K562 (cell line): ENCODE results near the gene DCAKD. TPM values are rescaled to one million over a fixed set of nuclear protein-coding genes. Genes with fewer than 3 reads are reported as not detected.

Source experiments
- CREB1 ChIP-seq, 2 experiments: sonication (generic) in 1 of 2; formaldehyde crosslinking in 1 of 2; IDR thresholded peaks; 2 replicates each; pipeline versions ENCODE4 v1.6.1 to v1.8.0; 2012 to 2022; ENCODE audit warnings: inconsistent platforms in 1 of 2, mild to moderate bottlenecking in 1 of 2, missing genetic modification reagents in 1 of 2, moderate library complexity in 1 of 2
- DPF2 ChIP-seq: fragments of 450-650 bp; IDR thresholded peaks from 2 replicates; pipeline ENCODE4 v1.6.1; 2016
- EP400 ChIP-seq: fragments of 450-650 bp; IDR thresholded peaks from 2 replicates; pipeline ENCODE4 v1.6.1; 2017; ENCODE audit warnings: antibody characterized with exemption, mild to moderate bottlenecking, moderate library complexity
- GATA2 ChIP-seq: sonication (generic); formaldehyde crosslinking; IDR thresholded peaks from 2 replicates; pipeline ENCODE4 v1.4.0; 2020; ENCODE audit warnings: mild to moderate bottlenecking, missing genetic modification reagents
- GTF2E2 ChIP-seq: fragments of 200-800 bp; sonication (Bioruptor generic); IDR thresholded peaks from 2 replicates; pipeline ENCODE4 v1.6.1; 2016; ENCODE audit warnings: missing genetic modification characterization, missing compliant biosample characterization
- HNRNPLL ChIP-seq: fragments of 200-400 bp; formaldehyde crosslinking; IDR thresholded peaks from 2 replicates; pipeline ENCODE4 v1.6.1; 2017; ENCODE audit warnings: low read length, low read depth, mild to moderate bottlenecking; ENCODE audit not compliant: poor library complexity, severe bottlenecking
- MAZ ChIP-seq, 2 experiments: fragments of 450-650 bp in 1 of 2; sonication (generic) in 1 of 2; formaldehyde crosslinking; IDR thresholded peaks in 1 of 2; conservative IDR thresholded peaks in 1 of 2; 2 replicates each; pipeline versions ENCODE4 v1.4.0 to v1.5.0; 2020; ENCODE audit warnings: mild to moderate bottlenecking in 1 of 2, missing genetic modification reagents in 1 of 2
- MBD2 ChIP-seq: sonication (generic); IDR thresholded peaks from 2 replicates; pipeline ENCODE4 v1.6.1; 2016; ENCODE audit warnings: low read depth, borderline replicate concordance
- MTA3 ChIP-seq: fragments of 450-650 bp; formaldehyde crosslinking; IDR thresholded peaks from 2 replicates; pipeline ENCODE4 v1.6.1; 2017; ENCODE audit warnings: mild to moderate bottlenecking, borderline replicate concordance
- MYNN ChIP-seq, 2 experiments: sonication (generic); formaldehyde crosslinking in 1 of 2; IDR thresholded peaks; 2 replicates each; pipeline versions ENCODE4 v1.5.0 to v1.6.1; 2016 to 2020; ENCODE audit warnings: antibody characterized with exemption in 1 of 2, missing genetic modification reagents in 1 of 2
- NCOA6 ChIP-seq: fragments of 450-650 bp; IDR thresholded peaks from 2 replicates; pipeline ENCODE4 v1.6.1; 2017; ENCODE audit warnings: mild to moderate bottlenecking
- NCOR1 ChIP-seq: fragments of 450-650 bp; IDR thresholded peaks from 2 replicates; pipeline ENCODE4 v1.6.1; 2016; ENCODE audit warnings: mild to moderate bottlenecking, moderate library complexity
- NR3C1 ChIP-seq: sonication (generic); formaldehyde crosslinking; IDR thresholded peaks from 2 replicates; pipeline ENCODE4 v1.8.1; 2022; ENCODE audit warnings: missing genetic modification reagents
- PHF8 ChIP-seq: fragments of 200-600 bp; sonication (generic); IDR thresholded peaks from 2 replicates; pipeline ENCODE4 v1.6.1; 2012; ENCODE audit warnings: mixed run types, mild to moderate bottlenecking, inconsistent platforms, low read length, moderate library complexity, borderline replicate concordance
- SRF ChIP-seq, 2 experiments: fragments of 250-450, 450-650 bp in 1 of 2; sonication (Bioruptor Pico) in 1 of 2; sonication (generic) in 1 of 2; formaldehyde crosslinking; IDR thresholded peaks; 2 replicates each; pipeline versions ENCODE4 v1.5.0 to v1.5.1; 2020 to 2022; ENCODE audit warnings: mild to moderate bottlenecking in 1 of 2, missing genetic modification reagents in 1 of 2
- TRIM25 ChIP-seq: fragments of 450-650 bp; IDR thresholded peaks from 2 replicates; pipeline ENCODE4 v1.7.0; 2016; ENCODE audit warnings: borderline replicate concordance
- U2AF1 ChIP-seq: fragments of 200-400 bp; formaldehyde crosslinking; optimal IDR thresholded peaks from 2 replicates; pipeline ENCODE3; 2017; ENCODE audit warnings: mild to moderate bottlenecking, low read depth, low read length, moderate library complexity
- ZBTB1 ChIP-seq: sonication (generic); formaldehyde crosslinking; IDR thresholded peaks from 2 replicates; pipeline ENCODE4 v1.8.1; 2023; ENCODE audit warnings: missing genetic modification reagents, low read depth, mild to moderate bottlenecking, borderline replicate concordance
- ZNF121 ChIP-seq: sonication (generic); formaldehyde crosslinking; conservative IDR thresholded peaks from 2 replicates; pipeline ENCODE4 v1.8.0; 2022; ENCODE audit warnings: missing genetic modification reagents
- ZNF224 ChIP-seq: sonication (generic); formaldehyde crosslinking; IDR thresholded peaks from 2 replicates; pipeline ENCODE4 v1.8.0; 2022; ENCODE audit warnings: mild to moderate bottlenecking, missing genetic modification reagents
- ZNF324 ChIP-seq: fragments of 250-450 bp; sonication (Bioruptor Pico); IDR thresholded peaks from 2 replicates; pipeline ENCODE4 v1.4.0; 2020; ENCODE audit warnings: mild to moderate bottlenecking
- ZNF639 ChIP-seq, 2 experiments: fragments of 200-800 bp in 1 of 2; sonication (Bioruptor generic) in 1 of 2; sonication (generic) in 1 of 2; formaldehyde crosslinking in 1 of 2; IDR thresholded peaks in 1 of 2; conservative IDR thresholded peaks in 1 of 2; 2 replicates each; pipeline versions ENCODE4 v1.5.0 to v1.6.1; 2016 to 2020; ENCODE audit warnings: missing compliant biosample characterization in 1 of 2, missing genetic modification characterization in 1 of 2, missing genetic modification reagents in 1 of 2
- polyA plus RNA-seq, 8 experiments: library from polyadenylated mRNA; depleted of rRNA in 4 of 8; stranded (reverse) in 5 of 8; unstranded in 3 of 8; fragments of >200 nt; fragmentation: Nextera tagmentation in 2 of 8; fragmentation: Illumina TruSeq in 1 of 8; extraction: Ambion mirVana in 2 of 8; extraction: Trizol in 1 of 8; gene quantifications; 2 replicates each; pipeline versions ENCODE4 v1.2.1 to v1.2.3, GENCODE V29; 2011 to 2014; ENCODE audit warnings: inconsistent platforms in 1 of 8, missing spikeins in 1 of 8
- total RNA-seq, 7 experiments: library from RNA; depleted of rRNA in 6 of 7; stranded (reverse); fragments of >200 nt in 6 of 7; fragmentation: Illumina TruSeq in 2 of 7; extraction: Trizol in 2 of 7; gene quantifications; 2 replicates each; pipeline versions ENCODE4 v1.2.1 to v1.2.3, GENCODE V29; 2011 to 2021; ENCODE audit warnings: low replicate concordance in 1 of 7
- TF ChIP-seq, protein P1 (sequence below): fragments of 250-450 bp; sonication (Bioruptor Pico); IDR thresholded peaks from 2 replicates; pipeline ENCODE4 v1.8.0; 2022; ENCODE audit warnings: inconsistent platforms

Gene DCAKD
- total and polyA plus RNA-seq, 9 of the 15 experiments (the other 6 are each of a cell fraction or from before 2014, with no cell fraction given) = 7.9 to 35.5 (median 21.4) TPM

DNA sequence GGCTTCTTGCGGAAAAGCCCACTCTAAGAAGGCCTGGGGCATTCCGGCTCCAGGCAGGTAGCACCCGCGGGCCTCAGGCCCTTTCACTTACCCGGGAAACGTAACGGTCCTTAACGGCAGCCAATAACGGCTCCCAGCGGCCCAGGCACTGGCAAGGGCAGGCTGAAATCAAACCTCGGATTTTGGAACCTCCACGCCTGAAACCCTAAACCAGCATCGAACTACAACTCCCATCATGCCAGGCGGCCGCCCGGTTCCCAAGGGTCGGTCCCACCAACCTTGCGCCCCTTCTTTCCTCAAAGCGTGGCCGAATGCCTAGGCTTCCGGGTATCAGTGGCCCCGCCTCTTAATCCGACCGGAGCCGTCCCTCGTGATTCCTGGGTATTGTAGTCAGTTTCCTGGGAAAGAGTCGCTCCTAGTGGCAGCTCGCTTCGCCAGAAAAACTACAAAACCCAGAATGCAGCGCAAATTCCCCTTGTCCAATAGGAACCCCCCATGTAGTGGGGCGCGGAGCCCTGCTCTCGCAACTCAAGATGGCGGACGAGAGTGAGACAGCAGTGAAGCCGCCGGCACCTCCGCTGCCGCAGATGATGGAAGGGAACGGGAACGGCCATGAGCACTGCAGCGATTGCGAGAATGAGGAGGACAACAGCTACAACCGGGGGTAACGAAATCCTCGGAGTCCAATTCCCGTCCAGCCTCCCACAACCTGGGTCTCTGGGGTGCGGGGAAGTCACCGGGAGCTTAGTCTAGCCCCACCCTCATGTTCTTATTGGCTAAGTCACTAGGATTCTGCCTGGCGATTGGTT lies 9.6 kb upstream of the DCAKD start, which contains the start of gene NMT1 (continued):
- TF ChIP-seq, protein P1, sequence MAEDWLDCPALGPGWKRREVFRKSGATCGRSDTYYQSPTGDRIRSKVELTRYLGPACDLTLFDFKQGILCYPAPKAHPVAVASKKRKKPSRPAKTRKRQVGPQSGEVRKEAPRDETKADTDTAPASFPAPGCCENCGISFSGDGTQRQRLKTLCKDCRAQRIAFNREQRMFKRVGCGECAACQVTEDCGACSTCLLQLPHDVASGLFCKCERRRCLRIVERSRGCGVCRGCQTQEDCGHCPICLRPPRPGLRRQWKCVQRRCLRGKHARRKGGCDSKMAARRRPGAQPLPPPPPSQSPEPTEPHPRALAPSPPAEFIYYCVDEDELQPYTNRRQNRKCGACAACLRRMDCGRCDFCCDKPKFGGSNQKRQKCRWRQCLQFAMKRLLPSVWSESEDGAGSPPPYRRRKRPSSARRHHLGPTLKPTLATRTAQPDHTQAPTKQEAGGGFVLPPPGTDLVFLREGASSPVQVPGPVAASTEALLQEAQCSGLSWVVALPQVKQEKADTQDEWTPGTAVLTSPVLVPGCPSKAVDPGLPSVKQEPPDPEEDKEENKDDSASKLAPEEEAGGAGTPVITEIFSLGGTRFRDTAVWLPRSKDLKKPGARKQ (CRISPR knock-in tag) = no peak
- TF ChIP-seq DPF2 (no peak), ZNF324 (CRISPR knock-in tag) (peak; percentile 26; the same call in 1 of the 2 replicates), ZNF639 (CRISPR knock-in tag; conservative IDR thresholded peaks at IDR 0.05 in 1 of 2, IDR thresholded peaks at IDR 0.05 in 1 of 2) (peak in 1 of 2 experiments; percentile 81; a peak in 2 of 4 replicates), EP400 (peak; percentile 93), GTF2E2 (tag) (peak; percentile 98), CREB1 (IDR thresholded peaks at IDR 0.05) (no peak; the same call in 1 of the 2 replicates), CREB1 (CRISPR knock-in tag; IDR thresholded peaks at IDR 0.05) (peak; percentile 67), GATA2 (CRISPR knock-in tag) (no peak), NR3C1 (CRISPR knock-in tag) (no peak), MYNN (IDR thresholded peaks at IDR 0.05) (peak; percentile 46; the same call in 1 of the 2 replicates), MYNN (CRISPR knock-in tag; IDR thresholded peaks at IDR 0.05) (no peak), MAZ (CRISPR knock-in tag; conservative IDR thresholded peaks at IDR 0.05 in 1 of 2, IDR thresholded peaks at IDR 0.05 in 1 of 2) (peak; percentile 21 to 66; a peak in 3 of 4 replicates), SRF (CRISPR knock-in tag; IDR thresholded peaks at IDR 0.05) (peak in 1 of 2 experiments; percentile 39; a peak in 2 of 4 replicates), ZNF224 (CRISPR knock-in tag) (no peak), MTA3 (peak; percentile 81; the same call in 1 of the 2 replicates), ZBTB1 (CRISPR knock-in tag) (no peak), PHF8 (peak; percentile 89), TRIM25 (no peak), NCOR1 (no peak), U2AF1 (no peak), HNRNPLL (peak; percentile 57), ZNF121 (CRISPR knock-in tag) (no peak), NCOA6 (no peak), MBD2 (peak; percentile 99)
